Islet precursor cell (in vitro differentiated cells): Measurements from ENCODE around the gene GDA.
"Not testable (repeated sequence)": the region's sequence is repeated elsewhere in the genome, so short reads cannot be mapped to it uniquely, and the experiment has no call there.

Experiments used
- DNase-seq: peaks from one replicate; pipeline ENCODE4 v3.0.0-alpha.2; 2018

GDA gene

GRCh38 chr9:72289401-72289800 lies 140.2 kb downstream of the GDA start:
- no peak for DNase-seq

DNA sequence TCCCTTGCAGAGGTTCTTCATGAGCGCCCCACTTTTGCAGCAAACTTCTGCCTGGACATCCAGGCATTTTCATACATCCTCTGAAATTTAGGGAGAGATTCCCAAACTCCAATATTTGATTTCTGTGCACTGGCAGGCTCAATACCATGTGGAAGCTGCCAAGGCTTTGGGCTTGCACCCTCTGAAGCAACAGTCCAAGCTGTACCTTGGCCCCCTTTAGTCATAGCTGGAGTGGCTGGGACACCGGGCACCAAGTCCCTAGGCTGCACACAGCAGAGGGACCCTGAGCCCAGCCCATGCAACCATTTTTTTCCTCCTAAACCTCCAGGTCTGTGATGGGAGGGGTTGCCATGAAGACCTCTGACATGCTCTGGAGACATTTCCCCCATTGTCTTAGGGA lies 141.1 kb downstream of the GDA start:
- no peak for DNase-seq

DNA sequence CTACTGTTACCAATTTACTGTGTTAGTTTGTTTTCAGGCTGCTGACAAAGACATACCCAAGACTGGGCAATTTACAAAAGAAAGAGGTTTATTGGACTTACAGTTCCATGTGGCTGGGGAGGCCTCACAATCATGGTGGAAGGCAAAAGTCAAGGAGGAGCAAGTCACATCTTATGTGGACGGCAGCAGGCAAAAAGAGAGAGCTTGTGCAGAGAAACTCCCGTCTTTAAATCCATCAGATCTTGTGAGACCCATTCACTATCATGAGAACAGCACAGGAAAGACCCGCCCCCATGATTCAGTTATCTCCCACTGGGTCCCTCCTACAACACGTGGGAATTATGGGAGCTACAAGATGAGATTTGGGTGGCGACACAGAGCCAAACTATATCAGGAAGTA lies 142.3 kb downstream of the GDA start:
- DNase-seq = not testable (repeated sequence)

GRCh38 chr9:72292256-72292682 lies 143.0 kb downstream of the GDA start:
- no peak for DNase-seq

GRCh38 chr9:72292874-72293607 lies 143.8 kb downstream of the GDA start:
- DNase-seq = no peak

DNA sequence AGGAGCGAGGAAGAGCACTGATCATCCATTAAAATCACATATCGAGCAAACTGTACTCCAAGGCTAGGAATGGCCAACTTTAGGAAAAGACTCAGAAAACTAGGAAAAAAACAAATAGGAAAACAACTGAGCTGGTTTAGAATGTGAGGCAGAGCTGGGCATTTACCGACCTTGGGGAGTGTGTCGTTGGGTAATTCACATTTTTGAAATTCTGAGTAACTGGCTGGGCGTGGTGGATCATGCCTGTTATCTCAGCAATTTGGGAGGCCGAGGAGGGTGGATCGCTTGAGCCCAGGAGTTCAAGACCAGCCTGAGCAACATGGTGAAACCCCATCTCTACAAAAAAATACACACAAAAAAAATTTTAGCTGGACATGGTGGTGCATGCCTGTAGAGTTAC lies 145.7 kb downstream of the GDA start:
- DNase-seq = no peak

- no peak for DNase-seq
Measured at GRCh38 chr9:72297516-72297915, 148.3 kb downstream of the GDA start.

- DNase-seq = no peak
Measured at GRCh38 chr9:72299017-72299603, 149.9 kb downstream of the GDA start.

DNA sequence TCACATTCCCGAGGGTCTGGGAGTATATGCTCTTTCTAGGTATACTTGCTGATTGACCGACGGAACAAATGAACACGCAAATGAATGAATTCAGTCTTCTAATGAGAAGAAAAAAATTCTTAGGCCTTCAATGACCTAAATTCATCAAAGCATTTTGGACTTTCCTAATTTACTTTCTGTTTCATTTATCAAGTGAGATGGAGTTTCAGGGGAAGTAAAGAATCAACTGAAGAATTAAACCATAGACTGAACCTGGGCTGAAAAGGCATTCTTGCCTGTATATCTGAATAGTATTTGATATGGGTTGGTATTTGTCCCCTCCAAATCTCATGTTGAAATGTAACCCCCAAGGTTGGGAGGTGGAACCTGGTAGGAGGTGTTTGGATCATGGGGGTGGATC lies 151.6 kb downstream of the GDA start:
- no peak for DNase-seq
